Measurements from ENCODE around the gene KCNMA1.

DNA sequence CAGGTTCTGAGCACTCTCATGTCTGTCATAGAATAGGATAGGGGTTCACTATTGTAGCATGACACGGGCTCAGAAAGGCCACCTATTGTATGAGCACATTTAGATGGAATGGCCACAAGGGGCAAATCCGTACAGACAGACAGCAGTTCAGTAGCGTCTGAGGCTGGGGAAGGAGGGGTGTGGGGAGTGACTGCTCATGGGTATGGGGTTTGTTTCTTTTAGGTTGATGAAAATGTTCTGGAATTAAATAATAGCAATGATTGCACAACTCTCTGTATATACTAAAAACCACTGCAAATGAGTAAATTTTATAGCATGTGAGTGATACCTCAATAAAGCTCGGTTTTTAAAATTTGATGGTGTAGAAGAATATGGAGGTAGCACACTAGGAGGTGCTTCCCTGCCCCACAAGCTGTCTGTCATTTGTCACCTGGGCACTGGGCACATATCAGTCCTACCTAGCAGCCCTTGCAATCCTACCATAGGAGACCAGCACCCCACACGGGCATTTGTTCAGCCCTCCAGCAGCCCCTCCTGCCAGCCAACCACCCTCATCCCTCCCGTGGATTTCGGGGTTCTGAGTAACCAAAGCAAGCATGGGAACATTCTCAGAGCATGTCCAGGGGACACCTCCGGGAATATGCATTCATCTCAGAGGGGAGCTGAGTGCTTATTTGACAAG is 35.2 kb downstream of the KCNMA1 start:
- TF ChIP-seq CTCF (IDR thresholded peaks at IDR 0.05) (peak in 1 of 7 experiments; percentile 10), EP300 (IDR thresholded peaks at IDR 0.05) (no peak)
